Vagina (tissue), 2 donors: ENCODE measurements around the gene AHNAK.

Source experiments
- CTCF ChIP-seq, 3 experiments: fragments of 450-650 bp in 2 of 3; fragments of 200-600 bp in 1 of 3; sonication (generic) in 1 of 3; IDR thresholded peaks; one replicate each; pipeline ENCODE4 v1.5.1; 2017 to 2019; ENCODE audit warnings: antibody characterized with exemption in 3 of 3, mild to moderate bottlenecking in 2 of 3, moderate library complexity in 2 of 3
- POLR2A ChIP-seq, 2 donors: fragments of 450-650 bp; IDR thresholded peaks; one replicate each; pipeline ENCODE4 v1.6.1; 2017; ENCODE audit warnings: antibody characterized with exemption in 2 of 2, mild to moderate bottlenecking in 2 of 2, moderate library complexity in 2 of 2
- POLR2AphosphoS5 ChIP-seq, 2 donors: sonication (generic); formaldehyde crosslinking; IDR thresholded peaks; one replicate each; pipeline ENCODE4 v1.9.0; 2017; ENCODE audit warnings: antibody characterized with exemption in 2 of 2, mild to moderate bottlenecking in 2 of 2, low read depth in 1 of 2; ENCODE audit not compliant: insufficient read depth in 1 of 2

GRCh38 chr11:62516736-62517371 is 29.8 kb downstream of the AHNAK start:
- TF ChIP-seq CTCF (IDR thresholded peaks at IDR 0.05) (no peak), POLR2A (IDR thresholded peaks at IDR 0.05) (no peak), POLR2AphosphoS5 (IDR thresholded peaks at IDR 0.05; ENCODE audit: insufficient read depth in 1 of 2, low read depth in 1 of 2) (no peak)
